WTC11 (cell line): ENCODE data around the gene PARM1. TPM values are rescaled to one million over a fixed set of nuclear protein-coding genes. Genes with fewer than 3 reads are reported as not detected.

Source experiments
- ATAC-seq: fragments of 200-7000 bp; cut with Tn5 transposase; 2 replicates; pipeline ENCODE4 v1.10.0; 2021; ENCODE audit warnings: mild to moderate bottlenecking, moderate library complexity
- CTCF ChIA-PET: fragments of 300-600 bp; sonication (Branson Sonifier 250); formaldehyde crosslinking; loops from one replicate; lab custom pipeline; 2021; ENCODE audit warnings: antibody characterized with exemption; lab: Charles Lee
- POLR2A ChIA-PET: fragments of 350-600 bp; sonication (Branson Sonifier 250); formaldehyde crosslinking; loops from one replicate; lab custom pipeline; 2021; ENCODE audit warnings: antibody characterized with exemption; lab: Charles Lee
- DNase-seq: peaks from one replicate; pipeline ENCODE4 v3.0.0; 2021; ENCODE audit warnings: low spot score
- H3K27ac Mint-ChIP-seq: 2 replicates; pipeline ENCODE4 v1.8.0; 2021; ENCODE audit warnings: mixed read lengths
- H3K27me3 Mint-ChIP-seq: 2 replicates; pipeline ENCODE4 v1.8.0; 2021; ENCODE audit warnings: low read depth, mild to moderate bottlenecking, moderate library complexity, mixed read lengths
- H3K36me3 Mint-ChIP-seq: 2 replicates; pipeline ENCODE4 v1.8.0; 2021; ENCODE audit warnings: mixed read lengths
- H3K4me1 Mint-ChIP-seq: 2 replicates; pipeline ENCODE4 v1.8.0; 2022; ENCODE audit warnings: mixed read lengths
- H3K4me3 Mint-ChIP-seq: 2 replicates; pipeline ENCODE4 v1.8.0; 2021; ENCODE audit warnings: mild to moderate bottlenecking, moderate library complexity, mixed read lengths
- H3K9me3 Mint-ChIP-seq: 2 replicates; pipeline ENCODE4 v1.8.0; 2021; ENCODE audit warnings: mixed read lengths
- EMX1 ChIP-seq: fragments of 250-450 bp; sonication (Bioruptor Pico); IDR thresholded peaks from 2 replicates; pipeline ENCODE4 v1.8.0; 2021; ENCODE audit warnings: mild to moderate bottlenecking
- FOXK1 ChIP-seq: sonication (generic); formaldehyde crosslinking; IDR thresholded peaks from 2 replicates; pipeline ENCODE4 v1.8.0; 2022; ENCODE audit warnings: mild to moderate bottlenecking, moderate library complexity, missing genetic modification reagents
- GABPB1 ChIP-seq: sonication (generic); formaldehyde crosslinking; IDR thresholded peaks from 2 replicates; pipeline ENCODE4 v1.8.1; 2023; ENCODE audit warnings: mild to moderate bottlenecking, missing genetic modification reagents
- JUN ChIP-seq: sonication (generic); formaldehyde crosslinking; IDR thresholded peaks from 2 replicates; pipeline ENCODE4 v1.8.0; 2023; ENCODE audit warnings: mild to moderate bottlenecking, missing genetic modification reagents
- KAT7 ChIP-seq: sonication (generic); formaldehyde crosslinking; IDR thresholded peaks from 2 replicates; pipeline ENCODE4 v1.8.1; 2023; ENCODE audit warnings: missing genetic modification reagents, mild to moderate bottlenecking, borderline replicate concordance
- NFYB ChIP-seq: sonication (generic); formaldehyde crosslinking; conservative IDR thresholded peaks from 2 replicates; pipeline ENCODE4 v1.8.0; 2022; ENCODE audit warnings: low read depth, missing genetic modification reagents
- PRRX2 ChIP-seq: fragments of 250-450 bp; sonication (Bioruptor Pico); IDR thresholded peaks from 2 replicates; pipeline ENCODE4 v1.8.0; 2021; ENCODE audit warnings: mild to moderate bottlenecking
- RELA ChIP-seq: sonication (generic); formaldehyde crosslinking; IDR thresholded peaks from 2 replicates; pipeline ENCODE4 v1.8.1; 2022; ENCODE audit warnings: missing genetic modification reagents, mild to moderate bottlenecking, borderline replicate concordance
- TP53 ChIP-seq: sonication (generic); formaldehyde crosslinking; IDR thresholded peaks from 2 replicates; pipeline ENCODE4 v1.8.1; 2023; ENCODE audit warnings: mild to moderate bottlenecking, missing genetic modification reagents
- ZNF121 ChIP-seq: sonication (generic); formaldehyde crosslinking; IDR thresholded peaks from 2 replicates; pipeline ENCODE4 v1.8.0; 2023; ENCODE audit warnings: missing genetic modification reagents
- ZNF263 ChIP-seq: sonication (generic); formaldehyde crosslinking; IDR thresholded peaks from 2 replicates; pipeline ENCODE4 v1.8.1; 2022; ENCODE audit warnings: low read depth, mild to moderate bottlenecking, moderate library complexity, missing genetic modification reagents
- ZNF423 ChIP-seq: fragments of 250-450 bp; sonication (Bioruptor Pico); IDR thresholded peaks from 2 replicates; pipeline ENCODE4 v2.1.2; 2022; ENCODE audit warnings: mild to moderate bottlenecking, moderate library complexity
- ZNF671 ChIP-seq: fragments of 250-450 bp; sonication (Bioruptor Pico); IDR thresholded peaks from 2 replicates; pipeline ENCODE4 v1.8.0; 2021; ENCODE audit warnings: mild to moderate bottlenecking
- total RNA-seq: library from RNA; stranded (reverse); gene quantifications from 3 replicates; pipeline ENCODE4 v1.2.3, GENCODE V29; 2021
- TF ChIP-seq, protein P1 (sequence below): fragments of 250-450 bp; sonication (Bioruptor Pico); IDR thresholded peaks from 2 replicates; pipeline ENCODE4 v1.8.0; 2021; ENCODE audit warnings: mild to moderate bottlenecking
- TF ChIP-seq, protein P2 (sequence below): sonication (generic); formaldehyde crosslinking; IDR thresholded peaks from 2 replicates; pipeline ENCODE4 v1.8.1; 2022; ENCODE audit warnings: low read depth, missing genetic modification reagents, borderline replicate concordance
- TF ChIP-seq, protein P3 (sequence below): fragments of 250-450 bp; sonication (Bioruptor Pico); IDR thresholded peaks from 2 replicates; pipeline ENCODE4 v1.9.0; 2021; ENCODE audit warnings: mild to moderate bottlenecking

Gene PARM1
- total RNA-seq, 1 experiment from 2014 or later: 6.3 TPM

DNA sequence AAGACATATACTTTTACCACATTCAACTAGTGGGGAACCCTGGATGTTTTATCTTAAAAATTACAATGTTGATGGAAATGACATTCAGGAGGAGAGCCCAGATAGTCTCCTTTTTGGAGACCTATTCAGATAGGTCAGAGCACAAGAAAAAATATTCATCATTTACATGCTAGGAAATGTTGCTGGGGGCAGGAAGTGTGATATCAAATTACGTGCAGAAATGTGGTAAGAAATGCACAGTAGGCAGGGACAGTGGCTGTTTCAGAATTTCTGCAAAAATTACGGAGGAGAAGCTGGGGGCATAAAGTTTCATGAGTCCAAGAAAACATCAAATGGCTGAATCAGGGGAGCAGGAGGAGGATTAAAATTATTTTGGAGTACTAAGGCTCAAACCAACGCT is 8.2 kb downstream of the PARM1 start:
- ChIA-PET CTCF (no interaction called here), POLR2A (no interaction called here)
- peaks cover 24% of the 10 kb centered on the region for H3K4me1 Mint-ChIP-seq
- H3K9me3 Mint-ChIP-seq: no peaks in the 10 kb centered on the region
- no peak overlapping the region for H3K4me3 Mint-ChIP-seq
- H3K27ac Mint-ChIP-seq: no peak overlapping the region
- no peaks in the 10 kb centered on the region for H3K36me3 Mint-ChIP-seq
- DNase-seq (no peak), ATAC-seq (no peak)
- peaks cover 9% of the 10 kb centered on the region for H3K27me3 Mint-ChIP-seq
- TF ChIP-seq TP53 (CRISPR knock-in tag) (no peak), KAT7 (no peak), JUN (CRISPR knock-in tag) (no peak), ZNF423 (CRISPR knock-in tag) (no peak), FOXK1 (no peak), PRRX2 (CRISPR knock-in tag) (no peak), NFYB (CRISPR knock-in tag) (no peak), RELA (no peak)
- TF ChIP-seq, protein P1, sequence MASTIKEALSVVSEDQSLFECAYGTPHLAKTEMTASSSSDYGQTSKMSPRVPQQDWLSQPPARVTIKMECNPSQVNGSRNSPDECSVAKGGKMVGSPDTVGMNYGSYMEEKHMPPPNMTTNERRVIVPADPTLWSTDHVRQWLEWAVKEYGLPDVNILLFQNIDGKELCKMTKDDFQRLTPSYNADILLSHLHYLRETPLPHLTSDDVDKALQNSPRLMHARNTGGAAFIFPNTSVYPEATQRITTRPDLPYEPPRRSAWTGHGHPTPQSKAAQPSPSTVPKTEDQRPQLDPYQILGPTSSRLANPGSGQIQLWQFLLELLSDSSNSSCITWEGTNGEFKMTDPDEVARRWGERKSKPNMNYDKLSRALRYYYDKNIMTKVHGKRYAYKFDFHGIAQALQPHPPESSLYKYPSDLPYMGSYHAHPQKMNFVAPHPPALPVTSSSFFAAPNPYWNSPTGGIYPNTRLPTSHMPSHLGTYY (CRISPR knock-in tag): no peak
- TF ChIP-seq, protein P2, sequence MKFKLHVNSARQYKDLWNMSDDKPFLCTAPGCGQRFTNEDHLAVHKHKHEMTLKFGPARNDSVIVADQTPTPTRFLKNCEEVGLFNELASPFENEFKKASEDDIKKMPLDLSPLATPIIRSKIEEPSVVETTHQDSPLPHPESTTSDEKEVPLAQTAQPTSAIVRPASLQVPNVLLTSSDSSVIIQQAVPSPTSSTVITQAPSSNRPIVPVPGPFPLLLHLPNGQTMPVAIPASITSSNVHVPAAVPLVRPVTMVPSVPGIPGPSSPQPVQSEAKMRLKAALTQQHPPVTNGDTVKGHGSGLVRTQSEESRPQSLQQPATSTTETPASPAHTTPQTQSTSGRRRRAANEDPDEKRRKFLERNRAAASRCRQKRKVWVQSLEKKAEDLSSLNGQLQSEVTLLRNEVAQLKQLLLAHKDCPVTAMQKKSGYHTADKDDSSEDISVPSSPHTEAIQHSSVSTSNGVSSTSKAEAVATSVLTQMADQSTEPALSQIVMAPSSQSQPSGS: no peak

DNA sequence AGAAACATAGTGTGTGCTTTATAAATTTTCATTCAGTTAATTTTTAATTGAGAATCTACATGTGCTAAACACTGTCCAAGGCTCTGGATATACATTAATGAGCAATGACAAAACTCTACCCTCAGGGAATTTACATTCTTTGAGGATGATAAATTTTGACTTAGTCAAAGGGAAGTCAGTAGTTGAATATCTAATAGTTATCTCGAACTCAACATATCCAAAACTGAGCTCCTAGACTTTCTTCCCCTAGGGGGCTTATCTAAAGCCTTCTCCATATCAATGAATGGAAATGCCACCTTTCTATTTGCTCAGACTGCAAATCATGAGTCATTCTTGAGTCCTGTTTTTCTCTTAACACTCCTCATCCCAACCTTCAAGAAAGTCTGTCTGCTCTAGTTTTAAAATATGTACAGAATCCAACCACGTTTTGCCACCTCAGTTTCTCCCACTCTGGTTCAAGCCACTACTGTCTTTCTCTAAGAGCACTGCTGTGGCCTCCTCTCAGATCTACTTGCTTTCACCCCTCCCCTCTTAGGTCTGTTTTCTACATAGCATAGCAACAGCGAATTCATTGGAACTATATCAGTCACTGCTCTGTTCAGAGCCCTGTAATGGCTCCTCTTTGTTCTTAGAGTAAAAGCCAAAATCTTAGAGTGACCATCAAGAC is 9.5 kb downstream of the PARM1 start:
- Mint-ChIP-seq H3K4me1 (peaks cover 24% of the 10 kb centered on the region), H3K36me3 (no peaks in the 10 kb centered on the region), H3K27me3 (no peaks in the 10 kb centered on the region), H3K27ac (no peak overlapping the region; the same call in 1 of the 2 replicates), H3K9me3 (no peaks in the 10 kb centered on the region), H3K4me3 (no peak overlapping the region)
- TF ChIP-seq, protein P3, sequence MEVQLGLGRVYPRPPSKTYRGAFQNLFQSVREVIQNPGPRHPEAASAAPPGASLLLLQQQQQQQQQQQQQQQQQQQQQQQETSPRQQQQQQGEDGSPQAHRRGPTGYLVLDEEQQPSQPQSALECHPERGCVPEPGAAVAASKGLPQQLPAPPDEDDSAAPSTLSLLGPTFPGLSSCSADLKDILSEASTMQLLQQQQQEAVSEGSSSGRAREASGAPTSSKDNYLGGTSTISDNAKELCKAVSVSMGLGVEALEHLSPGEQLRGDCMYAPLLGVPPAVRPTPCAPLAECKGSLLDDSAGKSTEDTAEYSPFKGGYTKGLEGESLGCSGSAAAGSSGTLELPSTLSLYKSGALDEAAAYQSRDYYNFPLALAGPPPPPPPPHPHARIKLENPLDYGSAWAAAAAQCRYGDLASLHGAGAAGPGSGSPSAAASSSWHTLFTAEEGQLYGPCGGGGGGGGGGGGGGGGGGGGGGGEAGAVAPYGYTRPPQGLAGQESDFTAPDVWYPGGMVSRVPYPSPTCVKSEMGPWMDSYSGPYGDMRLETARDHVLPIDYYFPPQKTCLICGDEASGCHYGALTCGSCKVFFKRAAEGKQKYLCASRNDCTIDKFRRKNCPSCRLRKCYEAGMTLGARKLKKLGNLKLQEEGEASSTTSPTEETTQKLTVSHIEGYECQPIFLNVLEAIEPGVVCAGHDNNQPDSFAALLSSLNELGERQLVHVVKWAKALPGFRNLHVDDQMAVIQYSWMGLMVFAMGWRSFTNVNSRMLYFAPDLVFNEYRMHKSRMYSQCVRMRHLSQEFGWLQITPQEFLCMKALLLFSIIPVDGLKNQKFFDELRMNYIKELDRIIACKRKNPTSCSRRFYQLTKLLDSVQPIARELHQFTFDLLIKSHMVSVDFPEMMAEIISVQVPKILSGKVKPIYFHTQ (CRISPR knock-in tag): no peak
- no peak for TF ChIP-seq ZNF121 (CRISPR knock-in tag)
- TF ChIP-seq GABPB1 (CRISPR knock-in tag): no peak
- TF ChIP-seq ZNF263: no peak
- TF ChIP-seq EMX1 (CRISPR knock-in tag): no peak
- ATAC-seq (peak; percentile 47), DNase-seq (no peak)
- ChIA-PET POLR2A (no interaction called here), CTCF (interaction anchor here (1.0 to 3.0 kb wide), 2 partner anchors 9 to 68 kb away, joined by 3 to 18 read pairs; partner anchors contain the start of gene PARM1)

DNA sequence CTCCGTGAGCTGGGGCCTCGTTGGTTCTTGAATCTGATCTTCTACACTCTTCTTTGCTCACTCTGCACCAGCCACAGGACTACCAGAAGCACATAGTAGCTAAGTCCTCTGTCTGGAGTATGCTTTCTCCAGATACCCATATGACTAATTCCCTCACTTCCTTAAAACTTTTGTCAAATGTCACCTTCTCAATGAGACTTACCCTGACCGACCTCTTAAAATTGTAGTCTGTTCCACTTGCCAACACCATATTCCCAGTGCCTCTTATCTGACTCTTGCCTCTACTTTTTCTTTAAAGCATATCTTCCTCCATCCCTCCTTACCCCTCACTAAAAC is 10.0 kb downstream of the PARM1 start:
- CTCF ChIA-PET: interaction anchor here (1.0 to 3.0 kb wide), 2 partner anchors 10 to 68 kb away, joined by 3 to 18 read pairs; partner anchors contain the start of gene PARM1
- no peak overlapping the region for H3K27ac Mint-ChIP-seq
- no peak for TF ChIP-seq ZNF671 (CRISPR knock-in tag)
- TF ChIP-seq, all 79 proteins: peak for 0
- no peak overlapping the region for H3K4me3 Mint-ChIP-seq
- H3K27me3 Mint-ChIP-seq: no peaks in the 10 kb centered on the region
- POLR2A ChIA-PET: interaction anchor here (0.9 kb wide), 1 partner anchor 15 kb away, joined by 4 read pairs; no protein-coding TSS in a partner anchor
- DNase-seq (no peak), ATAC-seq (no peak)
- peaks cover 24% of the 10 kb centered on the region for H3K4me1 Mint-ChIP-seq
- H3K36me3 Mint-ChIP-seq: no peaks in the 10 kb centered on the region
- H3K9me3 Mint-ChIP-seq: no peaks in the 10 kb centered on the region
